Endothelial cell of umbilical vein (primary cell): ENCODE data around the gene HIPK1. TPM values are rescaled to one million over a fixed set of nuclear protein-coding genes. Genes with fewer than 3 reads are reported as not detected.

Experiments
- BruUV-seq: library from RNA; stranded (reverse); fragments of 400-500 nt; replicated peaks from 2 replicates; lab custom pipeline; 2021; lab: Mats Ljungman, UMichigan
- CTCF ChIA-PET: fragments of 300-600, 350-600 bp; sonication (Branson Sonifier 250); formaldehyde crosslinking; loops from one replicate; lab custom pipeline; 2021; ENCODE audit warnings: antibody characterized with exemption, inconsistent platforms; lab: Charles Lee
- POLR2A ChIA-PET: fragments of 300-600, 350-600 bp; sonication (Branson Sonifier 250); formaldehyde crosslinking; loops from one replicate; lab custom pipeline; 2021; ENCODE audit warnings: antibody characterized with exemption, inconsistent platforms; lab: Charles Lee
- DNase-seq: peaks from one replicate; pipeline ENCODE4 v3.0.0-alpha.2; 2011; ENCODE audit warnings: low read depth, low spot score
- FAIRE-seq: peaks from 2 replicates; lab custom pipeline; 2011; peaks lifted over from hg19 to GRCh38; lab: Jason Lieb, UNC
- H2AFZ ChIP-seq: 2 replicates; pipeline ENCODE4 v1.6.0; 2012; ENCODE audit warnings: low read depth, low read length, control low read depth, inconsistent platforms
- H3K27ac ChIP-seq: 2 replicates; pipeline ENCODE4 v1.5.1; 2011; ENCODE audit warnings: low read depth, mild to moderate bottlenecking, control low read depth, low read length, moderate library complexity; ENCODE audit not compliant: insufficient read depth
- H3K27me3 ChIP-seq, 2 experiments: 2 replicates each; pipeline versions ENCODE4 v1.6.0 to v1.6.1; 2011; ENCODE audit warnings: low read length in 2 of 2, mixed read lengths in 1 of 2; ENCODE audit not compliant: control insufficient read depth in 2 of 2, insufficient read depth in 2 of 2
- H3K36me3 ChIP-seq, 2 experiments: 2 replicates in 1 of 2; 3 replicates in 1 of 2; pipeline ENCODE4 v1.5.1; 2011; ENCODE audit warnings: low read length in 2 of 2, mild to moderate bottlenecking in 1 of 2, moderate library complexity in 1 of 2; ENCODE audit not compliant: control insufficient read depth in 2 of 2, insufficient read depth in 2 of 2; ENCODE audit errors: extremely low read depth in 1 of 2
- H3K4me1 ChIP-seq: 3 replicates; pipeline ENCODE4 v1.5.1; 2011; ENCODE audit warnings: mild to moderate bottlenecking, low read length; ENCODE audit not compliant: control insufficient read depth, insufficient read depth; ENCODE audit errors: extremely low read depth
- H3K4me2 ChIP-seq: 2 replicates; pipeline ENCODE4 v1.6.1; 2011; ENCODE audit warnings: low read length, control low read depth, mixed read lengths; ENCODE audit not compliant: insufficient read depth
- H3K4me3 ChIP-seq, 3 experiments: fragments of 200-600 bp in 1 of 3; sonication (generic), shearing (Covaris generic) in 1 of 3; replicated peaks in 1 of 3; 2 replicates each; pipeline ENCODE4 v1.5.1; 2011 to 2016; ENCODE audit warnings: control low read depth in 3 of 3, low read length in 3 of 3, mild to moderate bottlenecking in 2 of 3, inconsistent platforms in 1 of 3, low read depth in 1 of 3, moderate library complexity in 1 of 3; ENCODE audit not compliant: insufficient read depth in 1 of 3
- H3K79me2 ChIP-seq: 2 replicates; pipeline ENCODE4 v1.6.0; 2012; ENCODE audit warnings: low read length, inconsistent platforms; ENCODE audit not compliant: control insufficient read depth, insufficient read depth
- H3K9ac ChIP-seq: replicated peaks from 2 replicates; pipeline ENCODE3; 2011; ENCODE audit warnings: low read length, control low read depth; ENCODE audit not compliant: insufficient read depth; ENCODE audit errors: extremely low read depth
- H3K9me1 ChIP-seq: replicated peaks from 3 replicates; pipeline ENCODE4 v1.6.0; 2011; ENCODE audit warnings: mild to moderate bottlenecking, low read length; ENCODE audit not compliant: control insufficient read depth, insufficient read depth; ENCODE audit errors: extremely low read depth
- H3K9me3 ChIP-seq: replicated peaks from 2 replicates; pipeline ENCODE4 v1.5.1; 2012; ENCODE audit warnings: low read length, inconsistent platforms; ENCODE audit not compliant: control insufficient read depth, insufficient read depth
- H4K20me1 ChIP-seq: replicated peaks from 2 replicates; pipeline ENCODE3; 2011; ENCODE audit warnings: mild to moderate bottlenecking, low read length; ENCODE audit not compliant: control insufficient read depth, insufficient read depth; ENCODE audit errors: extremely low read depth
- EZH2 ChIP-seq: IDR thresholded peaks from 2 replicates; pipeline ENCODE4 v1.6.1; 2012; ENCODE audit warnings: borderline replicate concordance, low read depth, mild to moderate bottlenecking, moderate library complexity, low read length, inconsistent platforms; ENCODE audit not compliant: severe bottlenecking
- FOS ChIP-seq: IDR thresholded peaks from 2 replicates; pipeline ENCODE4 v1.6.1; 2011; ENCODE audit warnings: mild to moderate bottlenecking, low read length, moderate library complexity, borderline replicate concordance; ENCODE audit not compliant: insufficient read depth
- GATA2 ChIP-seq: IDR thresholded peaks from 2 replicates; pipeline ENCODE4 v1.7.0; 2011; ENCODE audit warnings: low read depth, mild to moderate bottlenecking, moderate library complexity, mixed read lengths, low read length; ENCODE audit not compliant: insufficient read length, insufficient read depth
- JUN ChIP-seq: IDR thresholded peaks from 2 replicates; pipeline ENCODE4 v1.6.1; 2011; ENCODE audit warnings: borderline replicate concordance, low read depth; ENCODE audit not compliant: insufficient read length, insufficient read depth
- MAX ChIP-seq: IDR thresholded peaks from 2 replicates; pipeline ENCODE4 v1.6.1; 2011; ENCODE audit not compliant: insufficient read depth, insufficient read length
- MYC ChIP-seq: IDR thresholded peaks from one replicate; pipeline ENCODE4 v1.6.1; 2011; ENCODE audit warnings: mild to moderate bottlenecking, low read depth, low read length
- POLR2A ChIP-seq: IDR thresholded peaks from 2 replicates; pipeline ENCODE4 v1.6.1; 2012; ENCODE audit warnings: low read depth, mild to moderate bottlenecking, control low read depth, low read length
- POLR2AphosphoS5 ChIP-seq: IDR thresholded peaks from 2 replicates; pipeline ENCODE4 v1.6.1; 2012; ENCODE audit warnings: low read depth, mild to moderate bottlenecking, control low read depth, low read length, moderate library complexity; ENCODE audit not compliant: insufficient read depth
- dilution Hi-C: fragments of 300-500 bp; cut with MboI; formaldehyde crosslinking; loops from one replicate; pipeline ENCODE4 v1.15.0; 2019; ENCODE audit warnings: low sequenced_read_pairs; ENCODE audit not compliant: extremely low pct_ligation_motif_present
- intact Hi-C: fragments of 100-400 bp; cut with micrococcal nuclease; formaldehyde crosslinking; loops from one replicate; pipeline ENCODE4 v1.10.0; 2022
- polyA plus RNA-seq, 4 experiments: library from polyadenylated mRNA; depleted of rRNA in 3 of 4; stranded (reverse) in 3 of 4; unstranded in 1 of 4; fragments of >200 nt; gene quantifications; 2 replicates each; pipeline versions ENCODE4 v1.2.1 to v1.2.3, GENCODE V29; 2011 to 2012; ENCODE audit warnings: missing spikeins in 1 of 4
- total RNA-seq: library from RNA; stranded (reverse); gene quantifications from 2 replicates; pipeline ENCODE4 v1.2.3, GENCODE V29; 2021
- TF ChIP-seq, protein P1 (sequence below), 2 donors: IDR thresholded peaks; 1 replicate in 1 of 2; 2 replicates in 1 of 2; pipeline ENCODE4 v1.5.1; 2011; ENCODE audit warnings: low read length in 2 of 2, mild to moderate bottlenecking in 2 of 2, moderate library complexity in 2 of 2, control low read depth in 1 of 2, inconsistent platforms in 1 of 2, low read depth in 1 of 2; ENCODE audit not compliant: insufficient read depth in 1 of 2; ENCODE audit errors: extremely low read depth in 1 of 2

The HIPK1 gene
- total and polyA plus RNA-seq, 2 donors (not counting 3 experiments of a cell fraction or from before 2014, with no cell fraction given), result 39.3 to 56.1 TPM

- H3K4me1 ChIP-seq, result no peaks in the 10 kb centered on the region
- no peaks in the 10 kb centered on the region for H3K9me3 ChIP-seq
- intact Hi-C loops (no loop called here), dilution Hi-C loops (no loop called here)
- H2AFZ ChIP-seq, result no peak overlapping the region
- no peak for FAIRE-seq
- H3K9ac ChIP-seq, result no peak overlapping the region
- TF ChIP-seq POLR2A (no peak), FOS (no peak), EZH2 (no peak), MAX (no peak), POLR2AphosphoS5 (no peak), JUN (no peak), MYC (no peak), GATA2 (no peak)
- TF ChIP-seq, protein P1, sequence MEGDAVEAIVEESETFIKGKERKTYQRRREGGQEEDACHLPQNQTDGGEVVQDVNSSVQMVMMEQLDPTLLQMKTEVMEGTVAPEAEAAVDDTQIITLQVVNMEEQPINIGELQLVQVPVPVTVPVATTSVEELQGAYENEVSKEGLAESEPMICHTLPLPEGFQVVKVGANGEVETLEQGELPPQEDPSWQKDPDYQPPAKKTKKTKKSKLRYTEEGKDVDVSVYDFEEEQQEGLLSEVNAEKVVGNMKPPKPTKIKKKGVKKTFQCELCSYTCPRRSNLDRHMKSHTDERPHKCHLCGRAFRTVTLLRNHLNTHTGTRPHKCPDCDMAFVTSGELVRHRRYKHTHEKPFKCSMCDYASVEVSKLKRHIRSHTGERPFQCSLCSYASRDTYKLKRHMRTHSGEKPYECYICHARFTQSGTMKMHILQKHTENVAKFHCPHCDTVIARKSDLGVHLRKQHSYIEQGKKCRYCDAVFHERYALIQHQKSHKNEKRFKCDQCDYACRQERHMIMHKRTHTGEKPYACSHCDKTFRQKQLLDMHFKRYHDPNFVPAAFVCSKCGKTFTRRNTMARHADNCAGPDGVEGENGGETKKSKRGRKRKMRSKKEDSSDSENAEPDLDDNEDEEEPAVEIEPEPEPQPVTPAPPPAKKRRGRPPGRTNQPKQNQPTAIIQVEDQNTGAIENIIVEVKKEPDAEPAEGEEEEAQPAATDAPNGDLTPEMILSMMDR (IDR thresholded peaks at IDR 0.05; ENCODE audit: extremely low read depth in 1 of 2, insufficient read depth in 1 of 2, low read depth in 1 of 2, low read length in 2 of 2), result no peak
- no peak overlapping the region for H3K27ac ChIP-seq
- ChIA-PET POLR2A (no interaction called here), CTCF (interaction anchor here (1.1 kb wide), 1 partner anchor 8 kb away, joined by 5 read pairs; no protein-coding TSS in a partner anchor)
- H3K4me3 ChIP-seq, result no peak overlapping the region
- no peak overlapping the region for H3K4me2 ChIP-seq
- no peak for DNase-seq
- no peaks in the 10 kb centered on the region for H4K20me1 ChIP-seq
- BruUV-seq, result no TSS peak
- no peaks in the 10 kb centered on the region for H3K9me1 ChIP-seq
- no peaks in the 10 kb centered on the region for H3K36me3 ChIP-seq
- no peaks in the 10 kb centered on the region for H3K79me2 ChIP-seq
- H3K27me3 ChIP-seq, result peaks cover 0 to 2% of the 10 kb centered on the region in 2 experiments
Measured at GRCh38 chr1:113993072-113993471, 63.9 kb downstream of the HIPK1 start.
